ENCODE data around the gene PTMS.

The PTMS gene

DNA sequence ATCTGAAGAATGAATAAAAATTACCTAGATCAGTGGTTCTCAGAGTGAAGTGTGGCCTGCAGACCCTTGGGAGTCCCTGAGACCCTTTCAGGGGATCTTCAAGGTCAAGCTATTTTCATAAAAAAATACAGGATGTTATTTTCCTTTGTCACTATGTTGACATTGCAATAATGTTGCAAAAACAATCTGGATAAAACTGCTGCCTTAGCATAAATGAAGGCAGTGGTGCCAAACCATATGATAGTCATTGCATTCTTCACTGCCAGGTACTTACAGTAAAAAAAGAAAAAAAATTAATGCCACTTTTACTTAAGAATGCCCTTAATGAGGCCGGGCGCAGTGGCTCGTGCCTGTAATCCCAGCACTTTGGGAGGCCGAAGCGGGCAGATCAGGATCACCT lies 21.1 kb downstream of the PTMS start:
- TF ChIP-seq, protein P1, sequence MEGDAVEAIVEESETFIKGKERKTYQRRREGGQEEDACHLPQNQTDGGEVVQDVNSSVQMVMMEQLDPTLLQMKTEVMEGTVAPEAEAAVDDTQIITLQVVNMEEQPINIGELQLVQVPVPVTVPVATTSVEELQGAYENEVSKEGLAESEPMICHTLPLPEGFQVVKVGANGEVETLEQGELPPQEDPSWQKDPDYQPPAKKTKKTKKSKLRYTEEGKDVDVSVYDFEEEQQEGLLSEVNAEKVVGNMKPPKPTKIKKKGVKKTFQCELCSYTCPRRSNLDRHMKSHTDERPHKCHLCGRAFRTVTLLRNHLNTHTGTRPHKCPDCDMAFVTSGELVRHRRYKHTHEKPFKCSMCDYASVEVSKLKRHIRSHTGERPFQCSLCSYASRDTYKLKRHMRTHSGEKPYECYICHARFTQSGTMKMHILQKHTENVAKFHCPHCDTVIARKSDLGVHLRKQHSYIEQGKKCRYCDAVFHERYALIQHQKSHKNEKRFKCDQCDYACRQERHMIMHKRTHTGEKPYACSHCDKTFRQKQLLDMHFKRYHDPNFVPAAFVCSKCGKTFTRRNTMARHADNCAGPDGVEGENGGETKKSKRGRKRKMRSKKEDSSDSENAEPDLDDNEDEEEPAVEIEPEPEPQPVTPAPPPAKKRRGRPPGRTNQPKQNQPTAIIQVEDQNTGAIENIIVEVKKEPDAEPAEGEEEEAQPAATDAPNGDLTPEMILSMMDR (conservative IDR thresholded peaks at IDR 0.05): no peak
- H3K27ac ChIP-seq: no peak overlapping the region

DNA sequence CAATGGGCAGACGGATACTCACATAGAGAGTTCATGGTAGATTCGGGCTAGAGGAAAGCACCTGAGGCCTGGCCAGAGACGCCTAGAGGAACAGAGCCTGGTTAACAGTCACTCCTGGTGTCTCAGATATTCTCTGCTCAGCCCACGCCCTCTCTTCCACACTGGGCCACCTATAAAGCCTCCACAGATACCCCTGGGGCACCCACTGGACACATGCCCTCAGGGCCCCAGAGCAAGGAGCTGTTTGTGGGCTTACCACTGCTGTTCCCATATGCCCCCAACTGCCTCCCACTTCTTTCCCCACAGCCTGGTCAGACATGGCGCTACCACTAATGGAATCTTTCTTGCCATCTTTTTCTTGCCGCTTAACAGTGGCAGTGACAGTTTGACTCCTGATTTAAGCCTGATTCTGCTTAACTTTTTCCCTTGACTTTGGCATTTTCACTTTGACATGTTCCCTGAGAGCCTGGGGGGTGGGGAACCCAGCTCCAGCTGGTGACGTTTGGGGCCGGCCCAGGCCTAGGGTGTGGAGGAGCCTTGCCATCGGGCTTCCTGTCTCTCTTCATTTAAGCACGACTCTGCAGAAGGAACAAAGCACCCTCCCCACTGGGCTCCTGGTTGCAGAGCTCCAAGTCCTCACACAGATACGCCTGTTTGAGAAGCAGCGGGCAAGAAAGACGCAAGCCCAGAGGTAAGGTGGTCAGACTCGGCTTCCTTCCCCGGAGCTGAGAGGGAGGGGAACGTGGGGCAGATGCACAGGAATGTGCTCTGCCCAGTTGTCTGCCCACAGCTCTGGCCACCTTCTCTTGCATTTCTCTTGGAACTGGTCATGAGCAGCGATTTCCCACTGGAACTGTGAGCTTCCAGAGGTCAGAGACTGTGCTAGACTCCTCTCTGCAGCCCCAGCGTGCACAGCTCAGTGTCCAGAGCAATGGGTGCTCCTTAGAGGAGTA lies 23.1 kb downstream of the PTMS start, which contains the start of gene CD4:
Gene CD4, plus strand, starts transcription at position 557 of the 953 bp plus-strand sequence. CDS start 10,611 bp downstream, outside the sequence.
- no peak within 1 kb of the TSS for H3K27ac ChIP-seq
- TF ChIP-seq, protein P1 (conservative IDR thresholded peaks at IDR 0.05): no peak

GRCh38 chr12:6790496-6791150 lies 24.5 kb downstream of the PTMS start:
- H3K27ac ChIP-seq: no peak overlapping the region
- TF ChIP-seq, protein P1 (conservative IDR thresholded peaks at IDR 0.05): no peak

DNA sequence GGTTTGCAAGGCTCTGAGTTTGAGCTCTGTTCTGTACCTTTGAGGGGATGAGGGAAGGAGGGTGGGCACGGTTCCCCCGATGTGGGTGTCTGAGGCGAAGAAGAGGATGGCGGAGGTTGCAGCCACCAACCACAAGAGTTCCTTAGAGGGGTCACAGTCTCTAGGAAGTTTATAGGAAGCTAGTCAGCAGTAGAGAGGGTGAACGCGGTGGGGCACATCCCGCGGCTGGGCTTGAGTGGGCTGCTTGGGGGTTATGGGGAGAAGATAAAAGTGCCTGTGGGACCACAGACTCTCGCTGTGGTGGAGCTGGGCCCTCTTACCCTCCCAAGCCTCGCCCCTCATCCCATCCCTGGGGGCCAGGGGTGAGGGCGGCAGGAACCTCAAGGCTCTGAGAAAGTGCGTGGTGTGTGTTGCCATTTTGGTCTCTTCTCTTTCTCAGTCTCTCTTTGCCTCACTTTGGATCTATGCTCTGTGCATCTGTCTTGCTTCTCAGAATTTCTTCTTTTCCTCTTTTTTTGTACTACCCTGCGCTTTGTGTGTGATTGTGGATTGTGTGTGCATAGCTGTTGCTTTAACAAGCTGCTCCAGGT lies 25.9 kb downstream of the PTMS start:
- TF ChIP-seq, protein P1 (conservative IDR thresholded peaks at IDR 0.05): no peak
- H3K27ac ChIP-seq: no peak overlapping the region

DNA sequence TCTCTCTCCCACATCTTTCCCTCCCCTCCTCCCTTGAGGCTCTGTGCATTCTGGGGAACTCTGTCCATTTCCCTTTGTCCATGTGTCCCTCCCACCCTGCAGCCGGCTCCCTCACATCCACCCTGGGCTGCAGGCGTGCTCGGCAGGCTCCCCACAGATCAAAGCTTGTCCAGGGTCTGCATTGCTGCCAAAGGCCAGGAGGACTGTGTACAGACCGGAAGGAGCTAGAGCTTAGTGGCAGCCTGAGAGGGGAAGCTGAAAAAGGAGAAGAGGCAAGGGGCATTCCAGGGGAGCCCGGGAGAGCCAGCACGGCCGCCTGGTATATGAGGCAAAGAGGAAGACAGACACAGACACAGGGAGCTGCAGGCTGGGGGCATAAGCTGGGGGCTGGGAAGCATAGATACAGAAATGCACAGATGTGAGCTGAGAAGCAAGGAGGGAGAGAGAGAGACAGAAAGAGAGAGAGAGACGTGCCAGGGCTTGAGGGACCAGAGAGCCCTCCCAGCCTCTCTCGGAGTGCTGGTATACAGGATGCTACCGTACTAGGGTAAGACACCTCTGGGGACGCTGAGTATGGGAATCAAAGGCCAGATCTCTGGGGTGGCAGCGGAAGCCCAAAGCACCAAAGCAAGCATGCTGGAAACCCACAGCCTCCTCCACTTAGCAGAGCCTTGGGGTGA lies 26.5 kb downstream of the PTMS start:
- no peak overlapping the region for H3K27ac ChIP-seq

DNA sequence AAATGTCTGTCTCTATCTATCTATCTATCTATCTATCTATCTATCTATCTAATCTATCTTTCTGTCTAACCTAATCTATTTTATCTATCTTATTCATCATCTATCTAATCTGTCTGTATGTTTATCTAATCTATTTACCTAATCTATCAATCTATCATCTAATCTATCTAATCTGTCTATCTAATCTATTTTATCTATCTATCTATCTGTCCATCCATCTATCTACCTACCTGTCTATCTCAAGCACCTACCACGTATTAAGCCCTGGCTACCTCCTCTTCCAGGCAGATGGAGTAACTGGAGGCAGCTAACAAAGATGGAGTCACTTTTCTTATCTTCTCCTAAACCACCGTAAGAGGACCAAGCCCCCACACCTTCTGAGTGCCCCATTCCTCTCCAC lies 28.9 kb downstream of the PTMS start:
- TF ChIP-seq, protein P1 (conservative IDR thresholded peaks at IDR 0.05): no peak
- H3K27ac ChIP-seq: no peak overlapping the region

More for the DNA sequence above, 26.5 kb downstream of the PTMS start:
- TF ChIP-seq, protein P1 (conservative IDR thresholded peaks at IDR 0.05): no peak

Measured in VCaP (cell line).